Lower leg skin (tissue), 3 donors: ENCODE measurements around the gene NSDHL.

Source experiments
- POLR2A ChIP-seq, 2 donors: fragments of 450-650 bp; IDR thresholded peaks; one replicate each; pipeline ENCODE4 v1.6.1; 2016 to 2017; ENCODE audit warnings: antibody characterized with exemption in 2 of 2, mild to moderate bottlenecking in 1 of 2, moderate library complexity in 1 of 2
- TF ChIP-seq, protein P1 (sequence below), 3 donors: fragments of 450-650 bp; IDR thresholded peaks; one replicate each; pipeline ENCODE4 v1.5.1; 2016; ENCODE audit warnings: antibody characterized with exemption in 3 of 3, mild to moderate bottlenecking in 3 of 3, moderate library complexity in 2 of 3

DNA sequence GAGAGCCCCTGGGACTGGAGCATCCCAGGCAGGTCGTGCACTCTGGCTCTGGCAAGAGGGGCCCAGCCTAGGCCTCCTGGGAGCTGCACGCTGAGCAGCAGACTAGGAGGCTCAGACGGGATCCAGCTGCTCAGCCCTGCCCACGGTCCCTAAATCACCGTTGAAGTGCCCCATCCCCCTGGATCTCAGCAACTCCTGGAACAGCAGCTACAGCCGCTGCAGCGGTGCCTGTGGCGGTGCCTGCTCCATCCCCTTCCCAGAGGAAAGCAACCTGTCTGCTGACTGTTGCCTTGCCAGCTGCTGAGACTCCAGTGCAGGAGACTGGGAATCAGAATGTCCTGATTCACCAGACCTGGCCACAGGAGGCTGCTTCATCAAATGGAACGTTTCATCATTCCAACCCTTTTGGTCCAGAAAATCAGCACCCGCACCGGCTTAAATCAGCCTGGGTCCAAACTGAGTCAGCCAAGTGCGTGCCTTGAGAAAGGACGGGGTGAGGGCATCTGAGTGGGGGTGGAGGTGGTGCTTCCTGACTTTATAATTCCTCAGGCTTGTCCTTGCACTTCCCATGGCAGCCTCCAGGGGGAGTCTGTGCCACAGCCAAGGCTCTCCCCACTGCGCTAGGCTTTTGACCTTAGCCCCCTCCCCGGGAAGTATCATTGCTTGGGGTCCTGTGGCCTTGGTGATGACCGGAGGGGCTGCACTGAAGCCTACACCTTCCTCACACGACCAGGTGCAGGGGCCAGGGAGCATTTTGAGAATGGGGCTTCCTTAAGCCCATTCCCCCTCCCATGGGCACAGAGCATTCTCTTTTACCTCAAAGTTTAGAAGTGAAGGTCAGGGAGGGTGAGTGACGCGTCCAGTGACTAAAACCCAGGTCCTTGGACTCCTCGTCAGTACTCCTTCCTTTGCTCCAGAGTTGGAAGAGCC is 73.6 kb downstream of the NSDHL start:
- TF ChIP-seq, protein P1, sequence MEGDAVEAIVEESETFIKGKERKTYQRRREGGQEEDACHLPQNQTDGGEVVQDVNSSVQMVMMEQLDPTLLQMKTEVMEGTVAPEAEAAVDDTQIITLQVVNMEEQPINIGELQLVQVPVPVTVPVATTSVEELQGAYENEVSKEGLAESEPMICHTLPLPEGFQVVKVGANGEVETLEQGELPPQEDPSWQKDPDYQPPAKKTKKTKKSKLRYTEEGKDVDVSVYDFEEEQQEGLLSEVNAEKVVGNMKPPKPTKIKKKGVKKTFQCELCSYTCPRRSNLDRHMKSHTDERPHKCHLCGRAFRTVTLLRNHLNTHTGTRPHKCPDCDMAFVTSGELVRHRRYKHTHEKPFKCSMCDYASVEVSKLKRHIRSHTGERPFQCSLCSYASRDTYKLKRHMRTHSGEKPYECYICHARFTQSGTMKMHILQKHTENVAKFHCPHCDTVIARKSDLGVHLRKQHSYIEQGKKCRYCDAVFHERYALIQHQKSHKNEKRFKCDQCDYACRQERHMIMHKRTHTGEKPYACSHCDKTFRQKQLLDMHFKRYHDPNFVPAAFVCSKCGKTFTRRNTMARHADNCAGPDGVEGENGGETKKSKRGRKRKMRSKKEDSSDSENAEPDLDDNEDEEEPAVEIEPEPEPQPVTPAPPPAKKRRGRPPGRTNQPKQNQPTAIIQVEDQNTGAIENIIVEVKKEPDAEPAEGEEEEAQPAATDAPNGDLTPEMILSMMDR (IDR thresholded peaks at IDR 0.05) = no peak
- no peak for TF ChIP-seq POLR2A (IDR thresholded peaks at IDR 0.05)
